GM23338 (cell line): ENCODE measurements around the gene NTNG1. TPM values are rescaled to one million over a fixed set of nuclear protein-coding genes. Genes with fewer than 3 reads are reported as not detected.

Experiments
- ATAC-seq: fragments of 200-7000 bp; cut with Tn5 transposase; 3 replicates; pipeline ENCODE4 v1.9.1; 2020
- DNase-seq: peaks from one replicate; pipeline ENCODE4 v3.0.0-alpha.2; 2015; ENCODE audit warnings: low spot score
- H2AFZ ChIP-seq: fragments of 200-600 bp; sonication (generic); 2 replicates; pipeline ENCODE4 v1.8.0; 2016; ENCODE audit warnings: antibody characterized with exemption, mild to moderate bottlenecking, moderate library complexity
- H3F3A ChIP-seq: fragments of 200-600 bp; sonication (generic); replicated peaks from 2 replicates; pipeline ENCODE4 v1.8.0; 2017; ENCODE audit warnings: antibody characterized with exemption, mixed run types, low read depth
- H3K27ac ChIP-seq: fragments of 200-600 bp; sonication (generic); 2 replicates; pipeline ENCODE4 v1.6.1; 2016; ENCODE audit warnings: low read depth
- H3K27me3 ChIP-seq: fragments of 200-600 bp; sonication (generic); 2 replicates; pipeline ENCODE4 v1.8.0; 2016; ENCODE audit warnings: mild to moderate bottlenecking, mixed run types, moderate library complexity; ENCODE audit not compliant: insufficient read depth
- H3K36me3 ChIP-seq: fragments of 200-600 bp; sonication (generic); 2 replicates; pipeline ENCODE4 v1.8.0; 2016; ENCODE audit warnings: mild to moderate bottlenecking; ENCODE audit not compliant: insufficient read depth
- H3K4me1 ChIP-seq: fragments of 200-600 bp; sonication (generic); 2 replicates; pipeline ENCODE4 v1.8.0; 2016; ENCODE audit warnings: mild to moderate bottlenecking, moderate library complexity; ENCODE audit not compliant: insufficient read depth
- H3K4me2 ChIP-seq: fragments of 200-600 bp; sonication (generic); 2 replicates; pipeline ENCODE4 v1.7.1; 2017; ENCODE audit warnings: mixed run types
- H3K4me3 ChIP-seq: fragments of 200-600 bp; sonication (generic); 2 replicates; pipeline ENCODE4 v1.6.1; 2016; ENCODE audit warnings: mixed run types
- H3K79me2 ChIP-seq: fragments of 200-600 bp; sonication (generic); replicated peaks from 2 replicates; pipeline ENCODE4 v1.8.0; 2017; ENCODE audit warnings: mild to moderate bottlenecking; ENCODE audit not compliant: insufficient read depth
- H3K9me2 ChIP-seq: fragments of 200-600 bp; sonication (generic); 2 replicates; pipeline ENCODE4 v1.8.0; 2017; ENCODE audit not compliant: insufficient read depth
- H4K20me1 ChIP-seq: fragments of 200-600 bp; sonication (generic); replicated peaks from 2 replicates; pipeline ENCODE4 v1.8.0; 2017; ENCODE audit warnings: mild to moderate bottlenecking; ENCODE audit not compliant: insufficient read depth
- H3K27ac Mint-ChIP-seq: 2 replicates; pipeline ENCODE4 v1.8.0; 2020; ENCODE audit warnings: inconsistent platforms, mild to moderate bottlenecking, moderate library complexity, mixed read lengths
- H3K27me3 Mint-ChIP-seq: 3 replicates; pipeline ENCODE4 v1.8.0; 2022; ENCODE audit warnings: low read depth, mild to moderate bottlenecking, moderate library complexity, mixed read lengths, inconsistent platforms; ENCODE audit not compliant: insufficient read depth, poor library complexity
- H3K36me3 Mint-ChIP-seq: 3 replicates; pipeline ENCODE4 v1.8.0; 2021; ENCODE audit warnings: low read depth, mild to moderate bottlenecking, inconsistent platforms, moderate library complexity, mixed read lengths
- H3K4me1 Mint-ChIP-seq: 3 replicates; pipeline ENCODE4 v1.8.0; 2020; ENCODE audit warnings: mild to moderate bottlenecking, inconsistent platforms, mixed read lengths
- H3K4me3 Mint-ChIP-seq: 3 replicates; pipeline ENCODE4 v1.8.0; 2021; ENCODE audit warnings: moderate library complexity, mild to moderate bottlenecking, inconsistent platforms, mixed read lengths
- H3K9me3 Mint-ChIP-seq: 3 replicates; pipeline ENCODE4 v1.8.0; 2020; ENCODE audit warnings: moderate library complexity, mild to moderate bottlenecking, inconsistent platforms, mixed read lengths
- CREB1 ChIP-seq: fragments of 250-450 bp; sonication (Bioruptor Pico); IDR thresholded peaks from 2 replicates; pipeline ENCODE4 v1.5.0; 2020; ENCODE audit warnings: low read depth, mild to moderate bottlenecking, moderate library complexity
- CTCF ChIP-seq, 2 experiments: fragments of 200-600 bp in 1 of 2; sonication (generic) in 1 of 2; conservative IDR thresholded peaks; 2 replicates each; pipeline versions ENCODE4 v1.5.1 to v1.6.1; 2016 to 2017; ENCODE audit warnings: antibody characterized with exemption in 2 of 2, low read depth in 2 of 2, mild to moderate bottlenecking in 2 of 2, moderate library complexity in 1 of 2
- EZH2 ChIP-seq: fragments of 200-600 bp; sonication (generic); IDR thresholded peaks from one replicate; pipeline ENCODE4 v1.8.0; 2017; ENCODE audit warnings: antibody characterized with exemption, mild to moderate bottlenecking, low read depth; ENCODE audit not compliant: unreplicated experiment
- EZH2phosphoT487 ChIP-seq: fragments of 200-600 bp; sonication (generic); IDR thresholded peaks from one replicate; pipeline ENCODE4 v1.8.1; 2018; ENCODE audit warnings: antibody characterized with exemption; ENCODE audit not compliant: unreplicated experiment
- JUNB ChIP-seq: IDR thresholded peaks from one replicate; pipeline ENCODE4 v1.6.1; 2016; ENCODE audit warnings: antibody characterized with exemption; ENCODE audit not compliant: unreplicated experiment
- NANOG ChIP-seq: IDR thresholded peaks from 2 replicates; pipeline ENCODE4 v1.6.1; 2016; ENCODE audit warnings: antibody characterized with exemption, borderline replicate concordance
- POLR2AphosphoS5 ChIP-seq: IDR thresholded peaks from 2 replicates; pipeline ENCODE4 v1.6.1; 2016; ENCODE audit warnings: antibody characterized with exemption, low read depth
- STAT1 ChIP-seq: IDR thresholded peaks from one replicate; pipeline ENCODE4 v1.6.1; 2016; ENCODE audit warnings: antibody characterized with exemption; ENCODE audit not compliant: unreplicated experiment
- ZNF331 ChIP-seq: fragments of 250-450 bp; sonication (Bioruptor Pico); IDR thresholded peaks from 2 replicates; pipeline ENCODE4 v1.5.0; 2020; ENCODE audit warnings: low read depth, mild to moderate bottlenecking, moderate library complexity
- polyA plus RNA-seq: library from polyadenylated mRNA; unstranded; fragments of >200 nt; fragmentation: Nextera tagmentation; extraction: Ambion mirVana; gene quantifications from 2 replicates; pipeline ENCODE4 v1.2.1, GENCODE V29; 2016
- total RNA-seq: library from RNA; depleted of rRNA; stranded (reverse); fragments of >200 nt; shearing (Covaris generic); gene quantifications from 2 replicates; pipeline ENCODE4 v1.2.3, GENCODE V29; 2014
- TF ChIP-seq, protein P1 (sequence below): fragments of 250-450 bp; sonication (Bioruptor Pico); IDR thresholded peaks from 2 replicates; pipeline ENCODE4 v1.5.0; 2020; ENCODE audit warnings: mild to moderate bottlenecking, moderate library complexity
- TF ChIP-seq, protein P2 (sequence below): IDR thresholded peaks from one replicate; pipeline ENCODE4 v1.6.1; 2018; ENCODE audit warnings: antibody characterized with exemption; ENCODE audit not compliant: unreplicated experiment

NTNG1 gene
- total and polyA plus RNA-seq, 2 experiments from 2014 or later = 7.2 to 10.3 TPM

GRCh38 chr1:107450899-107451664, 310.2 kb downstream of the NTNG1 start (continued):
- no peak for TF ChIP-seq CTCF (conservative IDR thresholded peaks at IDR 0.05; ENCODE audit: low read depth in 2 of 2)
- no peak for TF ChIP-seq EZH2phosphoT487
- no peak for TF ChIP-seq STAT1
- no peak for TF ChIP-seq NANOG

GRCh38 chr1:107451715-107452114, 310.9 kb downstream of the NTNG1 start:
- no peak overlapping the region for H2AFZ ChIP-seq
- Mint-ChIP-seq H3K36me3 (no peaks in the 10 kb centered on the region), H3K4me3 (no peak overlapping the region), H3K4me1 (peaks cover 13% of the 10 kb centered on the region), H3K27me3 (peaks cover 2% of the 10 kb centered on the region), H3K27ac (no peak overlapping the region), H3K9me3 (no peaks in the 10 kb centered on the region)
- peaks cover 6% of the 10 kb centered on the region; the same call in 1 of the 2 replicates for H3K4me1 ChIP-seq
- H4K20me1 ChIP-seq = no peaks in the 10 kb centered on the region
- H3K4me2 ChIP-seq = no peak overlapping the region
- DNase-seq = no peak
- no peak overlapping the region for H3K4me3 ChIP-seq
- H3K9me2 ChIP-seq = no peaks in the 10 kb centered on the region
- H3K27me3 ChIP-seq = no peaks in the 10 kb centered on the region
- H3K27ac ChIP-seq = no peak overlapping the region
- ATAC-seq = no peak
- no peaks in the 10 kb centered on the region for H3K79me2 ChIP-seq
- no peaks in the 10 kb centered on the region for H3K36me3 ChIP-seq
- no peaks in the 10 kb centered on the region for H3F3A ChIP-seq
- no peak for TF ChIP-seq ZNF331
- no peak for TF ChIP-seq CTCF (conservative IDR thresholded peaks at IDR 0.05; ENCODE audit: low read depth in 2 of 2)
- TF ChIP-seq, protein P1, sequence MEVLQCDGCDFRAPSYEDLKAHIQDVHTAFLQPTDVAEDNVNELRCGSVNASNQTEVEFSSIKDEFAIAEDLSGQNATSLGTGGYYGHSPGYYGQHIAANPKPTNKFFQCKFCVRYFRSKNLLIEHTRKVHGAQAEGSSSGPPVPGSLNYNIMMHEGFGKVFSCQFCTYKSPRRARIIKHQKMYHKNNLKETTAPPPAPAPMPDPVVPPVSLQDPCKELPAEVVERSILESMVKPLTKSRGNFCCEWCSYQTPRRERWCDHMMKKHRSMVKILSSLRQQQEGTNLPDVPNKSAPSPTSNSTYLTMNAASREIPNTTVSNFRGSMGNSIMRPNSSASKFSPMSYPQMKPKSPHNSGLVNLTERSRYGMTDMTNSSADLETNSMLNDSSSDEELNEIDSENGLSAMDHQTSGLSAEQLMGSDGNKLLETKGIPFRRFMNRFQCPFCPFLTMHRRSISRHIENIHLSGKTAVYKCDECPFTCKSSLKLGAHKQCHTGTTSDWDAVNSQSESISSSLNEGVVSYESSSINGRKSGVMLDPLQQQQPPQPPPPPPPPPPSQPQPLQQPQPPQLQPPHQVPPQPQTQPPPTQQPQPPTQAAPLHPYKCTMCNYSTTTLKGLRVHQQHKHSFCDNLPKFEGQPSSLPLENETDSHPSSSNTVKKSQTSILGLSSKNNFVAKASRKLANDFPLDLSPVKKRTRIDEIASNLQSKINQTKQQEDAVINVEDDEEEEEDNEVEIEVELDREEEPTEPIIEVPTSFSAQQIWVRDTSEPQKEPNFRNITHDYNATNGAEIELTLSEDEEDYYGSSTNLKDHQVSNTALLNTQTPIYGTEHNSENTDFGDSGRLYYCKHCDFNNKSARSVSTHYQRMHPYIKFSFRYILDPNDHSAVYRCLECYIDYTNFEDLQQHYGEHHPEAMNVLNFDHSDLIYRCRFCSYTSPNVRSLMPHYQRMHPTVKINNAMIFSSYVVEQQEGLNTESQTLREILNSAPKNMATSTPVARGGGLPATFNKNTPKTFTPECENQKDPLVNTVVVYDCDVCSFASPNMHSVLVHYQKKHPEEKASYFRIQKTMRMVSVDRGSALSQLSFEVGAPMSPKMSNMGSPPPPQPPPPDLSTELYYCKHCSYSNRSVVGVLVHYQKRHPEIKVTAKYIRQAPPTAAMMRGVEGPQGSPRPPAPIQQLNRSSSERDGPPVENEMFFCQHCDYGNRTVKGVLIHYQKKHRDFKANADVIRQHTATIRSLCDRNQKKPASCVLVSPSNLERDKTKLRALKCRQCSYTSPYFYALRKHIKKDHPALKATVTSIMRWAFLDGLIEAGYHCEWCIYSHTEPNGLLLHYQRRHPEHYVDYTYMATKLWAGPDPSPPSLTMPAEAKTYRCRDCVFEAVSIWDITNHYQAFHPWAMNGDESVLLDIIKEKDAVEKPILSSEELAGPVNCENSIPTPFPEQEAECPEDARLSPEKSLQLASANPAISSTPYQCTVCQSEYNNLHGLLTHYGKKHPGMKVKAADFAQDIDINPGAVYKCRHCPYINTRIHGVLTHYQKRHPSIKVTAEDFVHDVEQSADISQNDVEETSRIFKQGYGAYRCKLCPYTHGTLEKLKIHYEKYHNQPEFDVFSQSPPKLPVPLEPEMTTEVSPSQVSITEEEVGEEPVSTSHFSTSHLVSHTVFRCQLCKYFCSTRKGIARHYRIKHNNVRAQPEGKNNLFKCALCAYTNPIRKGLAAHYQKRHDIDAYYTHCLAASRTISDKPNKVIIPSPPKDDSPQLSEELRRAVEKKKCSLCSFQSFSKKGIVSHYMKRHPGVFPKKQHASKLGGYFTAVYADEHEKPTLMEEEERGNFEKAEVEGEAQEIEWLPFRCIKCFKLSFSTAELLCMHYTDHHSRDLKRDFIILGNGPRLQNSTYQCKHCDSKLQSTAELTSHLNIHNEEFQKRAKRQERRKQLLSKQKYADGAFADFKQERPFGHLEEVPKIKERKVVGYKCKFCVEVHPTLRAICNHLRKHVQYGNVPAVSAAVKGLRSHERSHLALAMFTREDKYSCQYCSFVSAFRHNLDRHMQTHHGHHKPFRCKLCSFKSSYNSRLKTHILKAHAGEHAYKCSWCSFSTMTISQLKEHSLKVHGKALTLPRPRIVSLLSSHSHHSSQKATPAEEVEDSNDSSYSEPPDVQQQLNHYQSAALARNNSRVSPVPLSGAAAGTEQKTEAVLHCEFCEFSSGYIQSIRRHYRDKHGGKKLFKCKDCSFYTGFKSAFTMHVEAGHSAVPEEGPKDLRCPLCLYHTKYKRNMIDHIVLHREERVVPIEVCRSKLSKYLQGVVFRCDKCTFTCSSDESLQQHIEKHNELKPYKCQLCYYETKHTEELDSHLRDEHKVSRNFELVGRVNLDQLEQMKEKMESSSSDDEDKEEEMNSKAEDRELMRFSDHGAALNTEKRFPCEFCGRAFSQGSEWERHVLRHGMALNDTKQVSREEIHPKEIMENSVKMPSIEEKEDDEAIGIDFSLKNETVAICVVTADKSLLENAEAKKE (CRISPR knock-in tag) = no peak
- TF ChIP-seq, protein P2, sequence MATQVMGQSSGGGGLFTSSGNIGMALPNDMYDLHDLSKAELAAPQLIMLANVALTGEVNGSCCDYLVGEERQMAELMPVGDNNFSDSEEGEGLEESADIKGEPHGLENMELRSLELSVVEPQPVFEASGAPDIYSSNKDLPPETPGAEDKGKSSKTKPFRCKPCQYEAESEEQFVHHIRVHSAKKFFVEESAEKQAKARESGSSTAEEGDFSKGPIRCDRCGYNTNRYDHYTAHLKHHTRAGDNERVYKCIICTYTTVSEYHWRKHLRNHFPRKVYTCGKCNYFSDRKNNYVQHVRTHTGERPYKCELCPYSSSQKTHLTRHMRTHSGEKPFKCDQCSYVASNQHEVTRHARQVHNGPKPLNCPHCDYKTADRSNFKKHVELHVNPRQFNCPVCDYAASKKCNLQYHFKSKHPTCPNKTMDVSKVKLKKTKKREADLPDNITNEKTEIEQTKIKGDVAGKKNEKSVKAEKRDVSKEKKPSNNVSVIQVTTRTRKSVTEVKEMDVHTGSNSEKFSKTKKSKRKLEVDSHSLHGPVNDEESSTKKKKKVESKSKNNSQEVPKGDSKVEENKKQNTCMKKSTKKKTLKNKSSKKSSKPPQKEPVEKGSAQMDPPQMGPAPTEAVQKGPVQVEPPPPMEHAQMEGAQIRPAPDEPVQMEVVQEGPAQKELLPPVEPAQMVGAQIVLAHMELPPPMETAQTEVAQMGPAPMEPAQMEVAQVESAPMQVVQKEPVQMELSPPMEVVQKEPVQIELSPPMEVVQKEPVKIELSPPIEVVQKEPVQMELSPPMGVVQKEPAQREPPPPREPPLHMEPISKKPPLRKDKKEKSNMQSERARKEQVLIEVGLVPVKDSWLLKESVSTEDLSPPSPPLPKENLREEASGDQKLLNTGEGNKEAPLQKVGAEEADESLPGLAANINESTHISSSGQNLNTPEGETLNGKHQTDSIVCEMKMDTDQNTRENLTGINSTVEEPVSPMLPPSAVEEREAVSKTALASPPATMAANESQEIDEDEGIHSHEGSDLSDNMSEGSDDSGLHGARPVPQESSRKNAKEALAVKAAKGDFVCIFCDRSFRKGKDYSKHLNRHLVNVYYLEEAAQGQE = no peak
- TF ChIP-seq CREB1 (CRISPR knock-in tag) = no peak
- TF ChIP-seq POLR2AphosphoS5 = no peak
- no peak for TF ChIP-seq JUNB
- TF ChIP-seq EZH2 = no peak
